ENCODE data around the gene FOXP1. TPM values are rescaled to one million over a fixed set of nuclear protein-coding genes. Genes with fewer than 3 reads are reported as not detected.

FOXP1 gene
- total and polyA plus RNA-seq, 4 donors, result 4.9 to 35.4 (median 32.0) TPM

GRCh38 chr3:71614869-71615268, 31.3 kb upstream of the FOXP1 start:
- WGBS, result 56% methylated on average over 3 of the region's 3 CpGs
- no peaks in the 10 kb centered on the region for H3K36me3 ChIP-seq (ENCODE audit: control insufficient read depth in 4 of 4, insufficient read depth in 3 of 4, low read depth in 1 of 4, low read length in 3 of 4)

GRCh38 chr3:71614426-71614825, 30.9 kb upstream of the FOXP1 start:
- Histone ChIP-seq H3K9ac (ENCODE audit: low read depth in 1 of 2, low read length in 2 of 2) (no peak overlapping the region), H3K36me3 (ENCODE audit: control insufficient read depth in 4 of 4, insufficient read depth in 3 of 4, low read depth in 1 of 4, low read length in 3 of 4) (no peaks in the 10 kb centered on the region), H3K4me1 (ENCODE audit: control insufficient read depth in 4 of 4, insufficient read depth in 4 of 4, low read length in 3 of 4) (peaks cover 0 to 15% (median 3%) of the 10 kb centered on the region in 4 donors), H3K27ac (ENCODE audit: low read depth in 1 of 2, low read length in 2 of 2) (no peak overlapping the region), H3K27me3 (ENCODE audit: control insufficient read depth in 4 of 4, insufficient read depth in 4 of 4, low read length in 3 of 4) (no peaks in the 10 kb centered on the region), H3K4me3 (ENCODE audit: low read depth in 1 of 3, low read length in 3 of 3) (no peak overlapping the region), H3K9me3 (ENCODE audit: control insufficient read depth in 4 of 4, low read length in 3 of 4) (no peaks in the 10 kb centered on the region)
- 91% methylated on average over 5 of the region's 5 CpGs for WGBS
- TF ChIP-seq MAX (IDR thresholded peaks at IDR 0.05) (no peak), ATF3 (IDR thresholded peaks at IDR 0.05) (no peak), EGR1 (IDR thresholded peaks at IDR 0.05; ENCODE audit: low read depth in 2 of 2) (no peak), NR2F2 (IDR thresholded peaks at IDR 0.05) (no peak), FOXA2 (IDR thresholded peaks at IDR 0.05) (no peak), TAF1 (conservative IDR thresholded peaks at IDR 0.05) (no peak), GABPA (IDR thresholded peaks at IDR 0.05 in 1 of 2, conservative IDR thresholded peaks at IDR 0.05 in 1 of 2) (no peak), RAD21 (IDR thresholded peaks at IDR 0.05) (no peak), SP1 (IDR thresholded peaks at IDR 0.05) (no peak)
- no peak for DNase-seq (ENCODE audit: low spot score)

More at GRCh38 chr3:71614869-71615268, 31.3 kb upstream of the FOXP1 start:
- no peaks in the 10 kb centered on the region for H3K9me3 ChIP-seq (ENCODE audit: control insufficient read depth in 4 of 4, low read length in 3 of 4)
- peaks cover 0 to 15% (median 3%) of the 10 kb centered on the region in 4 donors for H3K4me1 ChIP-seq (ENCODE audit: control insufficient read depth in 4 of 4, insufficient read depth in 4 of 4, low read length in 3 of 4)
- DNase-seq (ENCODE audit: low spot score), result no peak
- H3K4me3 ChIP-seq (ENCODE audit: low read depth in 1 of 3, low read length in 3 of 3), result no peak overlapping the region
- H3K9ac ChIP-seq (ENCODE audit: low read depth in 1 of 2, low read length in 2 of 2), result no peak overlapping the region
- no peak overlapping the region for H3K27ac ChIP-seq (ENCODE audit: low read depth in 1 of 2, low read length in 2 of 2)
- H3K27me3 ChIP-seq (ENCODE audit: control insufficient read depth in 4 of 4, insufficient read depth in 4 of 4, low read length in 3 of 4), result no peaks in the 10 kb centered on the region
- TF ChIP-seq RXRA (IDR thresholded peaks at IDR 0.05) (peak in 1 of 2 donors; percentile 32), YY1 (IDR thresholded peaks at IDR 0.05) (peak; percentile 14), JUND (IDR thresholded peaks at IDR 0.05) (peak in 1 of 2 donors; percentile 44), HNF4A (conservative IDR thresholded peaks at IDR 0.05) (peak; percentile 45 to 56), GABPA (IDR thresholded peaks at IDR 0.05 in 1 of 2, conservative IDR thresholded peaks at IDR 0.05 in 1 of 2) (no peak)

- Histone ChIP-seq H3K27me3 (ENCODE audit: control insufficient read depth in 4 of 4, insufficient read depth in 4 of 4, low read length in 3 of 4) (no peaks in the 10 kb centered on the region), H3K9ac (ENCODE audit: low read depth in 1 of 2, low read length in 2 of 2) (no peak overlapping the region), H3K27ac (ENCODE audit: low read depth in 1 of 2, low read length in 2 of 2) (no peak overlapping the region), H3K36me3 (ENCODE audit: control insufficient read depth in 4 of 4, insufficient read depth in 3 of 4, low read depth in 1 of 4, low read length in 3 of 4) (no peaks in the 10 kb centered on the region), H3K9me3 (ENCODE audit: control insufficient read depth in 4 of 4, low read length in 3 of 4) (no peaks in the 10 kb centered on the region), H3K4me1 (ENCODE audit: control insufficient read depth in 4 of 4, insufficient read depth in 4 of 4, low read length in 3 of 4) (peaks cover 0 to 15% (median 3%) of the 10 kb centered on the region in 4 donors), H3K4me3 (ENCODE audit: low read depth in 1 of 3, low read length in 3 of 3) (no peak overlapping the region)
- peak; percentile 24 for TF ChIP-seq MAX (IDR thresholded peaks at IDR 0.05)
- TF ChIP-seq TAF1 (conservative IDR thresholded peaks at IDR 0.05), result no peak
- TF ChIP-seq FOXA1 (IDR thresholded peaks at IDR 0.05), result peak; percentile 15
- TF ChIP-seq SP1 (IDR thresholded peaks at IDR 0.05), result no peak
- no peak for TF ChIP-seq FOXA2 (IDR thresholded peaks at IDR 0.05)
- peak; percentile 37 for TF ChIP-seq YY1 (IDR thresholded peaks at IDR 0.05)
- TF ChIP-seq ZBTB33 (IDR thresholded peaks at IDR 0.05), result no peak
- peak in 1 of 2 donors; percentile 41 for TF ChIP-seq HNF4A (conservative IDR thresholded peaks at IDR 0.05)
- peak in 1 of 2 donors; percentile 24 for TF ChIP-seq RXRA (IDR thresholded peaks at IDR 0.05)
- WGBS, result 42% methylated on average over 3 of the region's 3 CpGs
- no peak for DNase-seq (ENCODE audit: low spot score)
These were observed 27.6 kb upstream of the FOXP1 start for GRCh38 chr3:71611099-71611498.
